Jurkat, Clone E6-1 (cell line): ENCODE data around the gene RFTN1.

Source experiments
- DNase-seq: peaks from one replicate; pipeline ENCODE4 v3.0.0-alpha.2; 2011; ENCODE audit warnings: low read depth, low spot score
- H3K4me3 ChIP-seq: 2 replicates; pipeline ENCODE4 v1.5.1; 2011; ENCODE audit warnings: mild to moderate bottlenecking, low read length, control low read depth, moderate library complexity

The RFTN1 gene

GRCh38 chr3:16375891-16376290 lies 137.6 kb downstream of the RFTN1 start:
- DNase-seq: no peak
- no peak overlapping the region for H3K4me3 ChIP-seq

GRCh38 chr3:16374935-16375245 lies 138.6 kb downstream of the RFTN1 start:
- no peak for DNase-seq
- H3K4me3 ChIP-seq: no peak overlapping the region

GRCh38 chr3:16374047-16374934 lies 139.2 kb downstream of the RFTN1 start:
- H3K4me3 ChIP-seq: no peak overlapping the region
- no peak for DNase-seq

GRCh38 chr3:16373341-16373946 lies 140.1 kb downstream of the RFTN1 start:
- no peak overlapping the region for H3K4me3 ChIP-seq
- DNase-seq: no peak

GRCh38 chr3:16372362-16373292 lies 140.9 kb downstream of the RFTN1 start:
- DNase-seq: no peak
- no peak overlapping the region for H3K4me3 ChIP-seq

GRCh38 chr3:16370872-16371740 lies 142.4 kb downstream of the RFTN1 start:
- no peak overlapping the region for H3K4me3 ChIP-seq

GRCh38 chr3:16370503-16370871 lies 143.0 kb downstream of the RFTN1 start:
- no peak overlapping the region for H3K4me3 ChIP-seq
- no peak for DNase-seq

More at GRCh38 chr3:16370872-16371740, 142.4 kb downstream of the RFTN1 start:
- no peak for DNase-seq

- DNase-seq: no peak
- no peak overlapping the region for H3K4me3 ChIP-seq
These were observed 143.6 kb downstream of the RFTN1 start for GRCh38 chr3:16369885-16370284.

- H3K4me3 ChIP-seq: no peak overlapping the region
- DNase-seq: no peak
These were observed 144.2 kb downstream of the RFTN1 start for GRCh38 chr3:16369276-16369675.

GRCh38 chr3:16366581-16366980 lies 146.9 kb downstream of the RFTN1 start:
- DNase-seq: no peak
- no peak overlapping the region for H3K4me3 ChIP-seq

- DNase-seq: no peak
- no peak overlapping the region for H3K4me3 ChIP-seq
These were observed 147.9 kb downstream of the RFTN1 start for GRCh38 chr3:16365491-16366128.

- no peak overlapping the region for H3K4me3 ChIP-seq
- DNase-seq: no peak
These were observed 148.5 kb downstream of the RFTN1 start for GRCh38 chr3:16364963-16365362.

GRCh38 chr3:16364323-16364722 lies 149.2 kb downstream of the RFTN1 start:
- H3K4me3 ChIP-seq: no peak overlapping the region
- DNase-seq: no peak

- no peak overlapping the region for H3K4me3 ChIP-seq
- DNase-seq: no peak
These were observed 149.9 kb downstream of the RFTN1 start for GRCh38 chr3:16363636-16364035.

- DNase-seq: no peak
- H3K4me3 ChIP-seq: no peak overlapping the region
These were observed 150.7 kb downstream of the RFTN1 start for GRCh38 chr3:16362770-16363169.

- DNase-seq: no peak
- no peak overlapping the region for H3K4me3 ChIP-seq
These were observed 152.4 kb downstream of the RFTN1 start for GRCh38 chr3:16361087-16361486.

GRCh38 chr3:16359331-16359730 lies 154.2 kb downstream of the RFTN1 start:
- no peak overlapping the region for H3K4me3 ChIP-seq
- no peak for DNase-seq

- no peak overlapping the region for H3K4me3 ChIP-seq
- no peak for DNase-seq
These were observed 155.2 kb downstream of the RFTN1 start for GRCh38 chr3:16358336-16358735.
